IMR-90 (cell line): Measurements from ENCODE around the gene CDH13. TPM values are rescaled to one million over a fixed set of nuclear protein-coding genes. Genes with fewer than 3 reads are reported as not detected.

ENCODE experiments used
- ATAC-seq: fragments of 200-7000 bp; cut with Tn5 transposase; 2 replicates; pipeline ENCODE4 v1.9.1; 2020; ENCODE audit warnings: low read depth, mild to moderate bottlenecking, moderate library complexity
- BruUV-seq: library from RNA; stranded (reverse); fragments of 400-500 nt; replicated peaks from 2 replicates; lab custom pipeline; 2021; lab: Mats Ljungman, UMichigan
- CTCF ChIA-PET: fragments of 300-600 bp; formaldehyde crosslinking; extraction: SDS; loops from one replicate; lab custom pipeline; 2021; ENCODE audit warnings: antibody characterized with exemption; lab: Yijun Ruan, JAX
- POLR2A ChIA-PET: fragments of 300-600 bp; sonication (Branson Sonifier 250); formaldehyde crosslinking; loops from one replicate; lab custom pipeline; 2022; ENCODE audit warnings: antibody characterized with exemption; ENCODE audit not compliant: unreplicated experiment; lab: Charles Lee
- DNase-seq: peaks from one replicate; pipeline ENCODE4 v3.0.0; 2013
- H2AFZ ChIP-seq: replicated peaks from 2 replicates; pipeline ENCODE3; 2013; ENCODE audit warnings: low read length, mild to moderate bottlenecking; ENCODE audit not compliant: poor library complexity
- H2AK5ac ChIP-seq: 2 replicates; pipeline ENCODE4 v1.6.1; 2013; ENCODE audit warnings: low read depth, low read length, inconsistent platforms
- H2AK9ac ChIP-seq: replicated peaks from 2 replicates; pipeline ENCODE3; 2013; ENCODE audit warnings: mild to moderate bottlenecking, low read depth, low read length, moderate library complexity; ENCODE audit not compliant: poor library complexity
- H2BK120ac ChIP-seq: 2 replicates; pipeline ENCODE4 v1.6.1; 2013; ENCODE audit warnings: low read depth, low read length, inconsistent platforms
- H2BK15ac ChIP-seq: 3 replicates; pipeline ENCODE4 v1.6.1; 2013; ENCODE audit warnings: low read depth, low read length, inconsistent platforms
- H2BK20ac ChIP-seq: 2 replicates; pipeline ENCODE4 v1.6.1; 2013; ENCODE audit warnings: low read depth, mild to moderate bottlenecking, inconsistent platforms, low read length, moderate library complexity
- H2BK5ac ChIP-seq: 2 replicates; pipeline ENCODE4 v1.6.1; 2013; ENCODE audit warnings: mild to moderate bottlenecking, low read depth, low read length, inconsistent platforms; ENCODE audit not compliant: poor library complexity, severe bottlenecking
- H3K14ac ChIP-seq: replicated peaks from 2 replicates; pipeline ENCODE4 v1.6.1; 2013; ENCODE audit warnings: low read depth, low read length, inconsistent platforms
- H3K18ac ChIP-seq: 2 replicates; pipeline ENCODE4 v1.6.1; 2013; ENCODE audit warnings: low read depth, low read length, control low read depth
- H3K23ac ChIP-seq: 2 replicates; pipeline ENCODE4 v1.6.1; 2013; ENCODE audit warnings: low read depth, low read length, inconsistent platforms
- H3K27ac ChIP-seq: 2 replicates; pipeline ENCODE4 v1.5.1; 2013; ENCODE audit warnings: mild to moderate bottlenecking, control low read depth, low read length; ENCODE audit not compliant: insufficient read depth
- H3K27me3 ChIP-seq: 2 replicates; pipeline ENCODE4 v1.6.1; 2013; ENCODE audit warnings: low read length; ENCODE audit not compliant: control insufficient read depth, insufficient read depth
- H3K36me3 ChIP-seq: 2 replicates; pipeline ENCODE4 v1.6.1; 2013; ENCODE audit warnings: low read length, mixed read lengths; ENCODE audit not compliant: control insufficient read depth, insufficient read depth
- H3K4ac ChIP-seq: 2 replicates; pipeline ENCODE4 v1.6.1; 2013; ENCODE audit warnings: low read depth, low read length, inconsistent platforms
- H3K4me1 ChIP-seq: 2 replicates; pipeline ENCODE4 v1.6.1; 2013; ENCODE audit warnings: low read length, mixed read lengths; ENCODE audit not compliant: control insufficient read depth, insufficient read depth
- H3K4me2 ChIP-seq: 2 replicates; pipeline ENCODE4 v1.6.1; 2013; ENCODE audit warnings: low read depth, mild to moderate bottlenecking, control low read depth, low read length, moderate library complexity
- H3K4me3 ChIP-seq: 2 replicates; pipeline ENCODE4 v1.5.1; 2013; ENCODE audit warnings: low read depth, mild to moderate bottlenecking, control low read depth, low read length, moderate library complexity; ENCODE audit not compliant: insufficient read depth
- H3K56ac ChIP-seq: 2 replicates; pipeline ENCODE4 v1.6.1; 2013; ENCODE audit warnings: low read length, inconsistent platforms; ENCODE audit not compliant: insufficient read depth; ENCODE audit errors: extremely low read depth
- H3K79me1 ChIP-seq, 2 experiments: 2 replicates each; pipeline ENCODE4 v1.6.1; 2013; ENCODE audit warnings: low read length in 2 of 2, inconsistent platforms in 1 of 2, low read depth in 1 of 2
- H3K9ac ChIP-seq: 2 replicates; pipeline ENCODE4 v1.6.1; 2013; ENCODE audit warnings: low read depth, low read length, control low read depth
- H3K9me1 ChIP-seq: 2 replicates; pipeline ENCODE4 v1.6.1; 2013; ENCODE audit warnings: low read length, inconsistent platforms; ENCODE audit not compliant: insufficient read depth
- H3K9me3 ChIP-seq: 2 replicates; pipeline ENCODE4 v1.6.1; 2013; ENCODE audit warnings: low read length; ENCODE audit not compliant: control insufficient read depth, insufficient read depth
- H4K20me1 ChIP-seq: 2 replicates; pipeline ENCODE4 v1.6.1; 2013; ENCODE audit warnings: low read length, inconsistent platforms; ENCODE audit not compliant: insufficient read depth
- H4K5ac ChIP-seq: 2 replicates; pipeline ENCODE4 v1.6.1; 2013; ENCODE audit warnings: mild to moderate bottlenecking, low read depth, low read length, control low read depth
- H4K8ac ChIP-seq, 2 experiments: 2 replicates each; pipeline ENCODE4 v1.6.1; 2013; ENCODE audit warnings: low read depth in 2 of 2, low read length in 2 of 2, control low read depth in 1 of 2, inconsistent platforms in 1 of 2
- H4K91ac ChIP-seq: 2 replicates; pipeline ENCODE4 v1.6.1; 2013; ENCODE audit warnings: low read depth, low read length, inconsistent platforms; ENCODE audit not compliant: insufficient read depth
- CEBPB ChIP-seq: IDR thresholded peaks from 2 replicates; pipeline ENCODE4 v1.6.1; 2012; ENCODE audit warnings: low read depth, low read length, improper control_type of control experiment
- FOS ChIP-seq: fragments of 150-350 bp; IDR thresholded peaks from 2 replicates; pipeline ENCODE4 v1.6.1; 2016; ENCODE audit warnings: low read depth, low read length
- RCOR1 ChIP-seq: IDR thresholded peaks from 2 replicates; pipeline ENCODE4 v1.6.1; 2012; ENCODE audit warnings: mild to moderate bottlenecking, low read length, improper control_type of control experiment; ENCODE audit not compliant: insufficient replicate concordance
- WGBS, 2 experiments: methylation state at CpG; one replicate each; pipeline versions ENCODE4 v1.1.5 to v1.1.7; 2013; ENCODE audit warnings: missing lambda C conversion rate in 2 of 2; ENCODE audit not compliant: insufficient read length in 1 of 2; ENCODE audit errors: extremely low coverage in 2 of 2; 5-methylcytosine and 5-hydroxymethylcytosine counted together
- dilution Hi-C: fragments of 300-500 bp; cut with HindIII; formaldehyde crosslinking; loops from one replicate; pipeline ENCODE4 v1.14.3; 2018; ENCODE audit warnings: low sequenced_read_pairs; ENCODE audit not compliant: unreplicated experiment
- in situ Hi-C: fragments of 300-500 bp; cut with MboI; formaldehyde crosslinking; loops from 3 replicates; pipeline ENCODE4 v1.14.3; 2019; ENCODE audit warnings: low sequenced_read_pairs, inconsistent platforms, mixed read lengths
- intact Hi-C: fragments of 100-400 bp; cut with micrococcal nuclease; formaldehyde crosslinking; loops from 2 replicates; pipeline ENCODE4 v1.10.0; 2022
- polyA plus RNA-seq, 3 experiments: library from polyadenylated mRNA; depleted of rRNA; stranded (reverse); fragments of >200 nt; gene quantifications; 2 replicates each; pipeline ENCODE4 v1.2.3, GENCODE V29; 2012; ENCODE audit warnings: low replicate concordance in 1 of 3
- total RNA-seq: library from RNA; depleted of rRNA; stranded (reverse); fragments of >200 nt; gene quantifications from 2 replicates; pipeline ENCODE4 v1.2.3, GENCODE V29; 2012
- TF ChIP-seq, protein P1 (sequence below): fragments of 150-350 bp; IDR thresholded peaks from 2 replicates; pipeline ENCODE4 v1.6.1; 2016; ENCODE audit warnings: low read depth, mild to moderate bottlenecking, low read length, moderate library complexity, borderline replicate concordance

Gene CDH13
- total and polyA plus RNA-seq, 2 of the 4 experiments (the other 2 are of a cell fraction) = 61.6 to 74.7 TPM

DNA sequence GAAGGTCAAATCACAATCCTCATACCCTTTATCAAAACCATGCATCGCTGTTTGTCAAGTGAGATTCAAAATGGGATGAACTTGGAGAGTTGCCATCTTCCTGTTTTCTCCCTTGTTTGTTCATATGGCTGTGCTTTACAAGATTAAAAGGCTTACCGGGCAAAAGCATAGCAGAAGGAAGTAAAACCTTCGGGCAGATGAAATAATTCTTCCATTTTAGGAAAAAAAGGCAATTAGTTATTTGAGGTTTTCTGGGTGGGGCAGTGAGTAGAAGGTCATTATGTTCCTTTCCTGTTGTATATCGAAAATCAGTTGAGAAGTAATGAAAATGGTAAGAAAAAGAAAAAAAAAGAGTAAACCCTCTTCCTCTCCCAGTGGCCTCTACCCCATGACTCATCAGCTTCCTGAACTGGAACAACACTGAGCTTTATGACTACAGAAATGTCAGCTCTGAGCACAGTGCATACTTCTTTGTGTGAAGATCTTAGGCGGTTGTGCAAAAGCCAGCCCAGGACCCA lies 369.2 kb downstream of the CDH13 start:
- no peak overlapping the region for H3K9ac ChIP-seq
- peak overlapping the region; percentile 67 for H3K14ac ChIP-seq
- H2AK5ac ChIP-seq = peak overlapping the region; percentile 32; the same call in 1 of the 2 replicates
- intact Hi-C loops = loop anchor here (5.0 to 10.0 kb wide), 2 partner anchors 344 to 361 kb away; no protein-coding TSS in a partner anchor
- H2BK5ac ChIP-seq = peak overlapping the region; percentile 83
- no peaks in the 10 kb centered on the region for H3K27me3 ChIP-seq
- H3K9me3 ChIP-seq = no peaks in the 10 kb centered on the region
- peak overlapping the region; percentile 84 for H2AFZ ChIP-seq
- H4K20me1 ChIP-seq = no peaks in the 10 kb centered on the region
- dilution Hi-C loops = no loop called here
- ATAC-seq (peak; percentile 100), DNase-seq (peak; percentile 88)
- CTCF ChIA-PET = interaction anchor here (0.6 kb wide), 1 partner anchor 77 kb away, joined by 4 read pairs; no protein-coding TSS in a partner anchor
- H3K9me1 ChIP-seq = peaks cover 4% of the 10 kb centered on the region
- TF ChIP-seq CEBPB (peak; percentile 30; the same call in 1 of the 2 replicates), RCOR1 (no peak), FOS (peak; percentile 85)
- TF ChIP-seq, protein P1, sequence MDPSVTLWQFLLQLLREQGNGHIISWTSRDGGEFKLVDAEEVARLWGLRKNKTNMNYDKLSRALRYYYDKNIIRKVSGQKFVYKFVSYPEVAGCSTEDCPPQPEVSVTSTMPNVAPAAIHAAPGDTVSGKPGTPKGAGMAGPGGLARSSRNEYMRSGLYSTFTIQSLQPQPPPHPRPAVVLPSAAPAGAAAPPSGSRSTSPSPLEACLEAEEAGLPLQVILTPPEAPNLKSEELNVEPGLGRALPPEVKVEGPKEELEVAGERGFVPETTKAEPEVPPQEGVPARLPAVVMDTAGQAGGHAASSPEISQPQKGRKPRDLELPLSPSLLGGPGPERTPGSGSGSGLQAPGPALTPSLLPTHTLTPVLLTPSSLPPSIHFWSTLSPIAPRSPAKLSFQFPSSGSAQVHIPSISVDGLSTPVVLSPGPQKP = no peak
- H3K79me1 ChIP-seq = peaks cover 10 to 25% of the 10 kb centered on the region in 2 experiments; a peak in 3 of 4 replicates
- peak overlapping the region; percentile 7 to 81; a peak in 2 of 4 replicates for H4K8ac ChIP-seq
- H4K91ac ChIP-seq = peak overlapping the region; percentile 41; the same call in 1 of the 2 replicates
- H3K23ac ChIP-seq = peak overlapping the region; percentile 66
- peak overlapping the region; percentile 61; the same call in 1 of the 2 replicates for H3K18ac ChIP-seq
- H3K4me1 ChIP-seq = peaks cover 2% of the 10 kb centered on the region; the same call in 1 of the 2 replicates
- peak overlapping the region; percentile 23; the same call in 2 of the 3 replicates for H2BK15ac ChIP-seq
- H3K4me3 ChIP-seq = no peak overlapping the region
- peak overlapping the region; percentile 79 for H4K5ac ChIP-seq
- H3K4me2 ChIP-seq = peak overlapping the region; percentile 27; the same call in 1 of the 2 replicates
- WGBS, 2 experiments = no CpG with 5 or more reads among the region's 5 CpGs
- H3K4ac ChIP-seq = peak overlapping the region; percentile 55
- peak overlapping the region; percentile 66 for H2AK9ac ChIP-seq
- no peak overlapping the region for H3K56ac ChIP-seq
- POLR2A ChIA-PET = no interaction called here
- BruUV-seq = no TSS peak
- peak overlapping the region; percentile 85 for H2BK120ac ChIP-seq
- in situ Hi-C loops = no loop called here
- H3K27ac ChIP-seq = peak overlapping the region; percentile 82
- H3K36me3 ChIP-seq = no peaks in the 10 kb centered on the region
- peak overlapping the region; percentile 81; the same call in 1 of the 2 replicates for H2BK20ac ChIP-seq
